Parathyroid adenoma (tissue), 2 donors: ENCODE measurements around the gene RDH5.

ENCODE experiments used
- H2AFZ ChIP-seq: fragments of 300-600 bp; sonication (generic); one replicate; pipeline ENCODE4 v1.7.0; 2017; ENCODE audit warnings: antibody characterized with exemption, mild to moderate bottlenecking
- H3K27ac ChIP-seq: fragments of 300-600 bp; sonication (generic); one replicate; pipeline ENCODE4 v1.7.0; 2017
- H3K27me3 ChIP-seq: fragments of 300-600 bp; sonication (generic); one replicate; pipeline ENCODE4 v1.7.0; 2017; ENCODE audit warnings: low read length; ENCODE audit not compliant: control insufficient read depth, insufficient read depth
- H3K36me3 ChIP-seq: fragments of 300-600 bp; sonication (generic); one replicate; pipeline ENCODE4 v1.7.0; 2017; ENCODE audit warnings: low read length; ENCODE audit not compliant: control insufficient read depth, insufficient read depth
- H3K4me1 ChIP-seq: fragments of 300-600 bp; sonication (generic); one replicate; pipeline ENCODE4 v1.7.0; 2017; ENCODE audit warnings: control low read depth
- H3K4me2 ChIP-seq: fragments of 300-600 bp; sonication (generic); one replicate; pipeline ENCODE4 v1.7.0; 2017; ENCODE audit warnings: low read length
- H3K4me3 ChIP-seq: fragments of 300-600 bp; sonication (generic); one replicate; pipeline ENCODE4 v1.7.0; 2017; ENCODE audit warnings: low read depth, low read length
- H3K79me2 ChIP-seq: fragments of 300-600 bp; sonication (generic); one replicate; pipeline ENCODE4 v1.7.0; 2017; ENCODE audit warnings: control low read depth
- H3K9ac ChIP-seq: fragments of 300-600 bp; sonication (generic); one replicate; pipeline ENCODE4 v1.7.0; 2017; ENCODE audit warnings: mild to moderate bottlenecking
- H3K9me3 ChIP-seq: fragments of 300-600 bp; sonication (generic); one replicate; pipeline ENCODE4 v1.7.0; 2017; ENCODE audit warnings: low read length; ENCODE audit not compliant: control insufficient read depth
- TF ChIP-seq, protein P1 (sequence below): fragments of 300-600 bp; sonication (generic); IDR thresholded peaks from one replicate; pipeline ENCODE4 v1.7.0; 2017; ENCODE audit warnings: antibody characterized with exemption, mild to moderate bottlenecking
- donor health status: primary hyperparathyroidism.

The RDH5 gene

DNA sequence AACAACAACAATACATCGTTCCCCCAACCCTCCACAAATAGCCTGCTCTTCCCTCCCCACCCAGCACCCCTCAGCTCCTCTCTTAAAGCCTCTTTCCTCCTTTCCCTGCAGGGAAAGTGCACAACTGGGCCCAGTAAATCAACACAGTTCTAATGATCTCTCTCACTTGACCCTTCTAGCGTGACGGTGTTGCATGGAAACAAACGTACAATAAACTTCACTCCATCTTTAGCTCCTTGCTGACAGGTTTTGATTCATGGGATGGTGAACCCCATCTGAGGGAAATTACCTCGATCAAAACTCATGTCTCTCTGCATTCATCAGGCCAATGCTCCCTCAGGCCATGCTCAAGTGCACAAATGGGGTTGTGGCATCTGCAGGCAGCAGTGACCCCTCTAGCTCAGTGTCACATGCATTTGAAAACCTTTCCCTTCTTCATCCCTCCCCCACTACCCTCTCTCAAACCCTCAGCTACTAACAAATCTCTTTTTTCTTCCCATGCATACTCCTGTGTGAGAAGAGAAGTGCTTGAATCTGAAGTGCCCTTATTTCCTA is 45.6 kb downstream of the RDH5 start:
- no peaks in the 10 kb centered on the region for H3K4me1 ChIP-seq
- TF ChIP-seq, protein P1, sequence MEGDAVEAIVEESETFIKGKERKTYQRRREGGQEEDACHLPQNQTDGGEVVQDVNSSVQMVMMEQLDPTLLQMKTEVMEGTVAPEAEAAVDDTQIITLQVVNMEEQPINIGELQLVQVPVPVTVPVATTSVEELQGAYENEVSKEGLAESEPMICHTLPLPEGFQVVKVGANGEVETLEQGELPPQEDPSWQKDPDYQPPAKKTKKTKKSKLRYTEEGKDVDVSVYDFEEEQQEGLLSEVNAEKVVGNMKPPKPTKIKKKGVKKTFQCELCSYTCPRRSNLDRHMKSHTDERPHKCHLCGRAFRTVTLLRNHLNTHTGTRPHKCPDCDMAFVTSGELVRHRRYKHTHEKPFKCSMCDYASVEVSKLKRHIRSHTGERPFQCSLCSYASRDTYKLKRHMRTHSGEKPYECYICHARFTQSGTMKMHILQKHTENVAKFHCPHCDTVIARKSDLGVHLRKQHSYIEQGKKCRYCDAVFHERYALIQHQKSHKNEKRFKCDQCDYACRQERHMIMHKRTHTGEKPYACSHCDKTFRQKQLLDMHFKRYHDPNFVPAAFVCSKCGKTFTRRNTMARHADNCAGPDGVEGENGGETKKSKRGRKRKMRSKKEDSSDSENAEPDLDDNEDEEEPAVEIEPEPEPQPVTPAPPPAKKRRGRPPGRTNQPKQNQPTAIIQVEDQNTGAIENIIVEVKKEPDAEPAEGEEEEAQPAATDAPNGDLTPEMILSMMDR, result no peak
- no peaks in the 10 kb centered on the region for H3K36me3 ChIP-seq
- no peak overlapping the region for H3K27ac ChIP-seq
- no peak overlapping the region for H3K4me2 ChIP-seq
- no peak overlapping the region for H2AFZ ChIP-seq
- H3K79me2 ChIP-seq, result peaks cover 11% of the 10 kb centered on the region
- H3K27me3 ChIP-seq, result no peaks in the 10 kb centered on the region
- no peak overlapping the region for H3K9ac ChIP-seq
- H3K4me3 ChIP-seq, result no peak overlapping the region
- no peaks in the 10 kb centered on the region for H3K9me3 ChIP-seq

DNA sequence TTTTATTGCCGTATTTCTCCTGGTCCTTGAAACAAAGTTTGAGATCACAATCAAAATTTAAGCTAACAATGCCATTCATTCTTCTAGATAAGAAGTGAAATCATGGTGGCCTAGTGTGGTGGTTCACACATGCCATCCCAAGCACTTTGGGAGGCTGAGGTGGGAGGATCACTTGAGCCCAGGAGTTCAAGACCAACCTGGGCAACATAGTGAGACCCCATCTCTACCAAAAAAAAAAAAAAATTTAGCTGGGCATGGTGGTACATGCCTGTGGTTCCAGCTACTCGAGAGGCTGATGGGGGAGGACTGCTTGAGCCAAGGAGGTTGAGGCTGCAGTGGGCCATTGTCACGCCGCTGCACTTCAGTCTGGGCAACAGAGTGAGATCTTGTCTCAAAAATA is 47.0 kb downstream of the RDH5 start:
- Histone ChIP-seq H3K4me3 (no peak overlapping the region), H3K27me3 (no peaks in the 10 kb centered on the region), H2AFZ (no peak overlapping the region), H3K4me1 (no peaks in the 10 kb centered on the region), H3K36me3 (no peaks in the 10 kb centered on the region), H3K9ac (no peak overlapping the region), H3K27ac (no peak overlapping the region), H3K9me3 (no peaks in the 10 kb centered on the region), H3K4me2 (no peak overlapping the region), H3K79me2 (peaks cover 13% of the 10 kb centered on the region)
- TF ChIP-seq, protein P1, result no peak

DNA sequence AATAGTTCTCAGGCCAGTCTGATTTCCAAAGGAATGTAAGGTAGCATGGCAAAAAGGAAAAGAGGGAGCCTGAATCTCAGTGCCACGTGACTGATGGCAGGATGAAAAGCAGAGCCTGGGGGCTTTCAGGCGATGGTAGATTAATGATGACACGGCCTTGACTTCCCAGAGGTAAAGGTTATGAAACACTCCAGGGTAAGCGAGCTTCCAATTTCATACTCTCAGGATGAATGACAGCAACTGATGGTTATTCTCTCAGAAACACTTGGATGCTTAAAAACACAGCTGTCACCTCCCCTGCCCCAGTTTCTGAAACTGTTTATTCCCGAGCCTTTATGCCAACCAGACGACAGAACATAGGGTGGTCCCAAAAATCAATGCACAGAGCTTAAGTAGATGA is 51.5 kb downstream of the RDH5 start:
- Histone ChIP-seq H3K27me3 (no peaks in the 10 kb centered on the region), H3K9ac (no peak overlapping the region), H3K4me3 (no peak overlapping the region), H3K4me2 (no peak overlapping the region), H3K79me2 (peaks cover 30% of the 10 kb centered on the region), H3K4me1 (no peaks in the 10 kb centered on the region), H3K9me3 (no peaks in the 10 kb centered on the region), H2AFZ (no peak overlapping the region), H3K36me3 (no peaks in the 10 kb centered on the region), H3K27ac (no peak overlapping the region)
- TF ChIP-seq, protein P1, result no peak
